ENCODE measurements around the gene DUSP22. TPM values are rescaled to one million over a fixed set of nuclear protein-coding genes. Genes with fewer than 3 reads are reported as not detected.

DUSP22 gene
- total RNA-seq, 1 experiment from 2014 or later, result 16.0 TPM

DNA sequence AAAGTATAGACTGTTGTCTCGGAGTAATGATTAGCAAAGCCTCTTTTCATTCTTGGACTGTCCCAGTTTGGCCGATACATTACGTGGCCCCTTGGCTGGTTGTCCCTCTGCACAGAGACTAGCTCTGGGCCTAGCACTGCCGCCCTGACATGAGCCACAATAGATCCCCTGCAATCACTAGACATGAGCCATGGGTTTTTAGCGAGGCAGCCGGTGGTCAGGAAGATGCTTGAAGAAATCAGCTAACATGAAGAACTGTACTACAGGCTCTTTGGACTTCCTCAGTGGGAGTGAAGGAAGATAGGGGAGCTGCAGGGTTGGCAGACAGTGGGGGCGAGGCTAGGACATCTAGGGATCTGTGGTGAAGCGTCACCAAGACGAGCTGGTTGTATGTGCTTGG, 11.0 kb downstream of the DUSP22 start:
- ChIA-PET CTCF (no interaction called here), POLR2A (ENCODE audit: low non-redundant PET) (no interaction called here)
- peaks cover 9% of the 10 kb centered on the region for H3K9me3 ChIP-seq (ENCODE audit: low read depth, low read length, poor library complexity, severe bottlenecking)
- intact Hi-C loops (cut with micrococcal nuclease; ENCODE audit: unreplicated experiment), result no loop called here
- no peak overlapping the region for H3K4me3 ChIP-seq (ENCODE audit: low read depth, low read length, poor library complexity, severe bottlenecking)
- no peak for DNase-seq (ENCODE audit: low spot score)
- TF ChIP-seq EZH2 (IDR thresholded peaks at IDR 0.05; ENCODE audit: borderline replicate concordance, low read depth, low read length, poor library complexity, severe bottlenecking), result no peak
- TF ChIP-seq, protein P1, sequence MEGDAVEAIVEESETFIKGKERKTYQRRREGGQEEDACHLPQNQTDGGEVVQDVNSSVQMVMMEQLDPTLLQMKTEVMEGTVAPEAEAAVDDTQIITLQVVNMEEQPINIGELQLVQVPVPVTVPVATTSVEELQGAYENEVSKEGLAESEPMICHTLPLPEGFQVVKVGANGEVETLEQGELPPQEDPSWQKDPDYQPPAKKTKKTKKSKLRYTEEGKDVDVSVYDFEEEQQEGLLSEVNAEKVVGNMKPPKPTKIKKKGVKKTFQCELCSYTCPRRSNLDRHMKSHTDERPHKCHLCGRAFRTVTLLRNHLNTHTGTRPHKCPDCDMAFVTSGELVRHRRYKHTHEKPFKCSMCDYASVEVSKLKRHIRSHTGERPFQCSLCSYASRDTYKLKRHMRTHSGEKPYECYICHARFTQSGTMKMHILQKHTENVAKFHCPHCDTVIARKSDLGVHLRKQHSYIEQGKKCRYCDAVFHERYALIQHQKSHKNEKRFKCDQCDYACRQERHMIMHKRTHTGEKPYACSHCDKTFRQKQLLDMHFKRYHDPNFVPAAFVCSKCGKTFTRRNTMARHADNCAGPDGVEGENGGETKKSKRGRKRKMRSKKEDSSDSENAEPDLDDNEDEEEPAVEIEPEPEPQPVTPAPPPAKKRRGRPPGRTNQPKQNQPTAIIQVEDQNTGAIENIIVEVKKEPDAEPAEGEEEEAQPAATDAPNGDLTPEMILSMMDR (conservative IDR thresholded peaks at IDR 0.05; ENCODE audit: low read depth, low read length), result no peak
- H3K27me3 ChIP-seq (replicated peaks; ENCODE audit: insufficient read depth, low read depth, low read length, poor library complexity), result no peaks in the 10 kb centered on the region
- no peak overlapping the region for H3K27ac ChIP-seq (ENCODE audit: low read depth, low read length, poor library complexity, severe bottlenecking)
- BruUV-seq (replicated peaks), result no TSS peak
- H3K36me3 ChIP-seq (ENCODE audit: insufficient read depth, low read length, poor library complexity, severe bottlenecking), result no peaks in the 10 kb centered on the region
- H3K4me1 ChIP-seq (ENCODE audit: insufficient read depth, low read length, poor library complexity, severe bottlenecking), result no peaks in the 10 kb centered on the region

GRCh38 chr6:303948-304558, 11.8 kb downstream of the DUSP22 start:
- Histone ChIP-seq H3K4me3 (ENCODE audit: low read depth, low read length, poor library complexity, severe bottlenecking) (no peak overlapping the region), H3K4me1 (ENCODE audit: insufficient read depth, low read length, poor library complexity, severe bottlenecking) (no peaks in the 10 kb centered on the region), H3K27me3 (replicated peaks; ENCODE audit: insufficient read depth, low read depth, low read length, poor library complexity) (no peaks in the 10 kb centered on the region), H3K27ac (ENCODE audit: low read depth, low read length, poor library complexity, severe bottlenecking) (no peak overlapping the region), H3K9me3 (ENCODE audit: low read depth, low read length, poor library complexity, severe bottlenecking) (peaks cover 9% of the 10 kb centered on the region), H3K36me3 (ENCODE audit: insufficient read depth, low read length, poor library complexity, severe bottlenecking) (no peaks in the 10 kb centered on the region)
- no peak for DNase-seq (ENCODE audit: low spot score)
- intact Hi-C loops (cut with micrococcal nuclease; ENCODE audit: unreplicated experiment), result no loop called here
- TF ChIP-seq, protein P1 (conservative IDR thresholded peaks at IDR 0.05; ENCODE audit: low read depth, low read length), result peak; percentile 26; the same call in 1 of the 2 replicates
- TF ChIP-seq EZH2 (IDR thresholded peaks at IDR 0.05; ENCODE audit: borderline replicate concordance, low read depth, low read length, poor library complexity, severe bottlenecking), result no peak
- POLR2A ChIA-PET (ENCODE audit: low non-redundant PET), result no interaction called here
- CTCF ChIA-PET, result no interaction called here
- no TSS peak for BruUV-seq (replicated peaks)

DNA sequence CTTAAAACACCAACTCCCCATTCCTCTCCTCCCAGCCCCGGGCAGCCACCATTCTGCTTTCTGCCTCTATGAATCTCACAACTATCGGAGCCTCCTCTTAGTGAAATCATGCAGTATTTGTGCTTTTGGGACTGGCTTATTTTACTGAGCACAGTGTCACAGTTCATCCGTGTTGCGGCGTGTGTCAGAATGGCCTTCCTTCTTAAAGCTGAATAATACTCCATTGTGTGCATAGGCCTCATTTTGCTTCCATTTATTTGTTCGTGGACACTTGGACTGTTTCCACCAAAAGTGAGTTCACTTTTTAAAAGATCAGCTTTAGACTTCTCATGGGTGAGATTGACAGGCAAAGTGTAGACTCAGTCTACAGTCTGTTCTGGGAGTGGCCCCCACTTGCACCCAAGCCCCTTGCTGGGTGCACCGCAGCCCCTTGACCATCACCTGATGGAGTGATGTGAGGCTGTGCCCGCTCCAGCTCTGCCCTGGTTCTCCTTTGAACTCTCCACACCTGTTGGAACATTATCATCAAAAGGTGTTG, 12.6 kb downstream of the DUSP22 start:
- BruUV-seq (replicated peaks), result no TSS peak
- CTCF ChIA-PET, result no interaction called here
- H3K36me3 ChIP-seq (ENCODE audit: insufficient read depth, low read length, poor library complexity, severe bottlenecking), result no peaks in the 10 kb centered on the region

More for the DNA sequence above, 12.6 kb downstream of the DUSP22 start:
- TF ChIP-seq EZH2 (IDR thresholded peaks at IDR 0.05; ENCODE audit: borderline replicate concordance, low read depth, low read length, poor library complexity, severe bottlenecking), result no peak
- TF ChIP-seq, protein P1 (conservative IDR thresholded peaks at IDR 0.05; ENCODE audit: low read depth, low read length), result no peak
- Histone ChIP-seq H3K4me3 (ENCODE audit: low read depth, low read length, poor library complexity, severe bottlenecking) (no peak overlapping the region), H3K4me1 (ENCODE audit: insufficient read depth, low read length, poor library complexity, severe bottlenecking) (no peaks in the 10 kb centered on the region), H3K9me3 (ENCODE audit: low read depth, low read length, poor library complexity, severe bottlenecking) (peaks cover 9% of the 10 kb centered on the region), H3K27ac (ENCODE audit: low read depth, low read length, poor library complexity, severe bottlenecking) (no peak overlapping the region), H3K27me3 (replicated peaks; ENCODE audit: insufficient read depth, low read depth, low read length, poor library complexity) (no peaks in the 10 kb centered on the region)
- no peak for DNase-seq (ENCODE audit: low spot score)
- POLR2A ChIA-PET (ENCODE audit: low non-redundant PET), result no interaction called here
- intact Hi-C loops (cut with micrococcal nuclease; ENCODE audit: unreplicated experiment), result no loop called here
